Lower lobe of right lung (tissue), 2 donors: ENCODE results near the gene DYNLT1. TPM values are rescaled to one million over a fixed set of nuclear protein-coding genes. Genes with fewer than 3 reads are reported as not detected.
A peak's percentile ranks its signal among the peaks of the same experiment; 100 is the strongest.

Experiments used
- ATAC-seq, 2 donors: fragments of 200-7000 bp; cut with Tn5 transposase; one replicate each; pipeline ENCODE4 v1.9.1; 2020 to 2022; ENCODE audit warnings: mild to moderate bottlenecking in 2 of 2, moderate library complexity in 2 of 2
- DNase-seq: peaks from one replicate; pipeline ENCODE4 v3.0.0-alpha.2; 2020
- H3K27ac ChIP-seq: fragments of 200-600 bp; one replicate; pipeline ENCODE4 v1.8.0; 2022
- H3K27me3 ChIP-seq: fragments of 200-600 bp; one replicate; pipeline ENCODE4 v1.8.0; 2022; ENCODE audit warnings: low read depth
- H3K36me3 ChIP-seq: fragments of 200-600 bp; one replicate; pipeline ENCODE4 v1.8.0; 2022; ENCODE audit warnings: mild to moderate bottlenecking
- H3K4me1 ChIP-seq: fragments of 200-600 bp; one replicate; pipeline ENCODE4 v1.8.0; 2022
- H3K4me3 ChIP-seq: fragments of 200-600 bp; one replicate; pipeline ENCODE4 v1.8.0; 2022; ENCODE audit warnings: mild to moderate bottlenecking
- H3K9me3 ChIP-seq: fragments of 200-600 bp; one replicate; pipeline ENCODE4 v1.8.0; 2022
- intact Hi-C: fragments of 100-400 bp; cut with DNase I; formaldehyde crosslinking; loops from one replicate; pipeline ENCODE4 v1.11.0; 2022
- total RNA-seq: library from RNA; stranded (reverse); fragmentation: NEBNext Ultra II Directional; extraction: Animal tissue kit (Norgen Biotek cat#: 25700); gene quantifications from one replicate; pipeline ENCODE4 v1.2.1, GENCODE V29; 2021
- TF ChIP-seq, protein P1 (sequence below): fragments of 200-600 bp; IDR thresholded peaks from one replicate; pipeline ENCODE4 v1.8.0; 2022; ENCODE audit warnings: antibody characterized with exemption, mild to moderate bottlenecking
- donor health status: DM: no; HTN: yes; CAD: no; lungs with severe emphysema.

The DYNLT1 gene
- total RNA-seq, 1 donor from 2014 or later: 101 TPM

DNA sequence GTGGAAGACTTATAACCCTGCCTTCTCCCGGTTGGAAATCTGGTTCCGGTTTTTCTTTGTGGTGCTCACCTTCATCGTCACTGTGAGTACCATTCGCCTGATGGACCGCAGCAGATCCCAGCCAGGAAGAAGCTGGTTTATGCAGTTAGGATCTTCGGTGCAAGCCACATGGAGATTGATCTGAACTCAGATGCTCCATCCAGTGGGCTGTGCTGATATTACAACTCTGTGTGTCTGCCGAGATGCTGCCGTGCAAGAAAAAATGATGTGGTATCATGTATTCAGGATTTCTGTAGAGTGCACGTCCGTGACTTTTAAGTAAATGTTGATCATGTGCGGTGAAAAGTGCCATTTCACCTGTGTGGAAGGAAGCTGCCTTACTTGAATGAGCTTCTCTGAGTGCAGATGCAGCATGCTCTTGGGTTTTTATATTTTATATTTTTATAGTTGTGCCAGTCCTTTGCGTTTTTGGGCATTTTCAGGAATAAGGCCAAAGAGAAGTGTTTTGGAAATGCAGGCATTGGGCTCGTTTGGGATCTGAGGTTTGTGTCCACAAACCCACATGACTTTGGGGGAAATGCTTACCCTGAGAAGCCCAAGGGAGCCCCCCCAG, 39.2 kb downstream of the DYNLT1 start:
- H3K27ac ChIP-seq: no peak overlapping the region
- DNase-seq (peak; percentile 39), ATAC-seq (peak; percentile 74 to 77)
- intact Hi-C loops: no loop called here
- H3K4me3 ChIP-seq: no peak overlapping the region
- H3K9me3 ChIP-seq: no peaks in the 10 kb centered on the region
- TF ChIP-seq, protein P1, sequence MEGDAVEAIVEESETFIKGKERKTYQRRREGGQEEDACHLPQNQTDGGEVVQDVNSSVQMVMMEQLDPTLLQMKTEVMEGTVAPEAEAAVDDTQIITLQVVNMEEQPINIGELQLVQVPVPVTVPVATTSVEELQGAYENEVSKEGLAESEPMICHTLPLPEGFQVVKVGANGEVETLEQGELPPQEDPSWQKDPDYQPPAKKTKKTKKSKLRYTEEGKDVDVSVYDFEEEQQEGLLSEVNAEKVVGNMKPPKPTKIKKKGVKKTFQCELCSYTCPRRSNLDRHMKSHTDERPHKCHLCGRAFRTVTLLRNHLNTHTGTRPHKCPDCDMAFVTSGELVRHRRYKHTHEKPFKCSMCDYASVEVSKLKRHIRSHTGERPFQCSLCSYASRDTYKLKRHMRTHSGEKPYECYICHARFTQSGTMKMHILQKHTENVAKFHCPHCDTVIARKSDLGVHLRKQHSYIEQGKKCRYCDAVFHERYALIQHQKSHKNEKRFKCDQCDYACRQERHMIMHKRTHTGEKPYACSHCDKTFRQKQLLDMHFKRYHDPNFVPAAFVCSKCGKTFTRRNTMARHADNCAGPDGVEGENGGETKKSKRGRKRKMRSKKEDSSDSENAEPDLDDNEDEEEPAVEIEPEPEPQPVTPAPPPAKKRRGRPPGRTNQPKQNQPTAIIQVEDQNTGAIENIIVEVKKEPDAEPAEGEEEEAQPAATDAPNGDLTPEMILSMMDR: peak; percentile 69
- H3K36me3 ChIP-seq: peaks cover 79% of the 10 kb centered on the region
- peaks cover 5% of the 10 kb centered on the region for H3K4me1 ChIP-seq
- H3K27me3 ChIP-seq: no peaks in the 10 kb centered on the region

DNA sequence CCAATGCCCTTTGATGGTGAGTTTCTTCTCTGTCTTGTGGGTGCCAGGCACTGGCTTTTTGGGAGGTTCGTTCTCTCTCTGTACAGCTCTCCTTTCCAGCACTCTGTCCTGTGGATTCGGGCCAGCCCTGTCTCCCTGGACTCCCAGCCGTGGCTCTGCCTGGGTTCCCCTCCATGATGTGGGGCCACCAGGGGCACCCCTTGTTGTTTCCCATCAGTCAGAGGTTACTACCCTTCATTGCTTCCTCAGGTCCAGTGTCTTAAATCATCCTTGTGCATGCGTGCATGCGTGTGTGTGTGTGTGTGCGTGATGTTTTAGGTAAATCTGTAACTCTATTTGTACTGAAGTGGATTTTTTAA, 40.5 kb downstream of the DYNLT1 start:
- H3K36me3 ChIP-seq: peaks cover 78% of the 10 kb centered on the region
- TF ChIP-seq, protein P1: no peak
- DNase-seq (no peak), ATAC-seq (no peak)
- peaks cover 5% of the 10 kb centered on the region for H3K4me1 ChIP-seq
- H3K27me3 ChIP-seq: no peaks in the 10 kb centered on the region
- no peak overlapping the region for H3K27ac ChIP-seq
- no peaks in the 10 kb centered on the region for H3K9me3 ChIP-seq
- H3K4me3 ChIP-seq: no peak overlapping the region
- intact Hi-C loops: no loop called here

DNA sequence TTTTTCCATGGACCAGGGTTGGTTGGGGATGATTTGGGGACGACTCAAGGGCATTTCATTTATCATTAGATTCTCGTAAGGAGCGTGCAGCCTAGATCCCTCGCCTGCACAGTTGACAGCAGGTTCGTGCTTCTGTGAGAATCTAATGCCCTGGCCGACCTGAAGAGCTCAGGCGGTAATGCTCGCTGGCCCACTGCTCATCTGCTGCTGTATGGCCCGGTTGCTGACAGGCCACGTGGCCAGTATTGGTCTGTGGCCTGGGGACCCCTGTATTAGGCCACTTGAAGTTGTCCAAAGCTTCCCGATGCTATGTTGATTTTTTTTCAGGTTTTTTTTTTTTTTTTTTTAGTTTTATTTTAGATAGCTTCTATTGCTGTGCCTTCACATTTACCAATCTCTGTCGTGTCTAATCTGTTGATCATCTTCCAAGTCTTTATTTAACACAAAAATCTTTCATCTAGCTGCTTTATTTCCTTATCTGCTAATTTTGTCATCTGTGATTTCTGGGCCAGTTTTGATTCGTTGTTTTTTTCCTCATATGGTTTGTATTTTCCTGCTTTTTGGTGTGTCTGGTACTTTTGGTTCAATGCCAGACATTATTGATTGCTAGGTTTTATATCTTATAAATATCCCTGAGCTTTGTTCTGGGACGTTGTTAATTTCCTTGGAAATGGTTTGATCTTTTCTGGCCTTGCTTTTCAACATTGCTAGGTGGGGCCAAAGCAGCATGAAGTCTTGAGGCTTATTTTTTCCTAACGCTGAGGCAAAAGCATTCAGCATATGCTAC, 41.1 kb downstream of the DYNLT1 start:
- Histone ChIP-seq H3K4me3 (no peak overlapping the region), H3K9me3 (no peaks in the 10 kb centered on the region), H3K27me3 (no peaks in the 10 kb centered on the region), H3K27ac (no peak overlapping the region), H3K4me1 (peaks cover 5% of the 10 kb centered on the region), H3K36me3 (peaks cover 72% of the 10 kb centered on the region)
- no peak for DNase-seq
- intact Hi-C loops: no loop called here
- no peak for ATAC-seq
- TF ChIP-seq, protein P1: no peak

DNA sequence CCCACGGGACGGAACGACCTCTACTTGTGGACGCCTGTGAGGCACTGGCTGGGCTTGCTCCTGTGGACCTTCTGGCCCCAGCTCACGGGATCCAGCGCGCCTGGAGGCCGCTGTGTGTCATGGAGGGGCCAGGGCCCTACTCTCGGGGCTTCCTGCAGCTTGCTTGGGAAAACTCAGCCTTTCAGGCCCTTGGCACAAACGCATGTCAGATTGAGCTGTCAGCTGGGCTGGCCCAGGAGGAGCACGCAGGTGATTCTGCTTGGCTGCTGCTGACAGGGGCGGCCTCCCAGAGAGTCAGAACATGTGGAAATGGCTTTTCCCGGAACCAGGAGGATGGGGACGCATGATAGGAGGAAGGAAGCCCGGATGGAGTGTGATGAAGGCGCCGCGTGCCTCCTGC, 44.9 kb downstream of the DYNLT1 start:
- ATAC-seq: peak in 1 of 2 donors; percentile 14
- Histone ChIP-seq H3K36me3 (peaks cover 66% of the 10 kb centered on the region), H3K9me3 (no peaks in the 10 kb centered on the region), H3K27ac (no peak overlapping the region), H3K4me3 (no peak overlapping the region), H3K4me1 (no peaks in the 10 kb centered on the region), H3K27me3 (no peaks in the 10 kb centered on the region)
- TF ChIP-seq, protein P1: no peak
- no peak for DNase-seq
- intact Hi-C loops: no loop called here

DNA sequence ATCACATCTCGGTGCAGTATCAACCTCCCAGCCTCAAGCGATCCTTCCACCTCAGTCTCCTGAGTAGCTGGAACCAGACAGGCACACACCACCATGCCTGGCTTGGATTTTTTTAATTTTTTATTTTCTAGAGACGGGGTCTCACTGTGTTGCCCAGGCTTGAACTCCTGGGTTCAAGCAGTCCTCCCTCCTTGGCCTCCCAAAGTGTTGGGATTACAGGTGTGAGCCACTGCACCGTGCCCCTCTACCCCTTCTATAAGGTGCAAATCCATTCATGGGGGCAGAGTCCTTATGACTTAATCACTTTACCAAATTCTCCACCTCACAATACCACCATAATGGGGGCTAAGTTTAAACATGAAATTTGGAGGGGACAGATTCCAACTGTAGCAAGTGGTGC, 47.0 kb downstream of the DYNLT1 start:
- ATAC-seq (no peak), DNase-seq (no peak)
- Histone ChIP-seq H3K9me3 (no peaks in the 10 kb centered on the region), H3K4me1 (no peaks in the 10 kb centered on the region), H3K4me3 (no peak overlapping the region), H3K36me3 (peaks cover 76% of the 10 kb centered on the region), H3K27ac (no peak overlapping the region), H3K27me3 (no peaks in the 10 kb centered on the region)
- TF ChIP-seq, protein P1: no peak
- intact Hi-C loops: no loop called here
